ENCODE measurements around the gene TMED5. TPM values are rescaled to one million over a fixed set of nuclear protein-coding genes. Genes with fewer than 3 reads are reported as not detected.
A peak's percentile ranks its signal among the peaks of the same experiment; 100 is the strongest.

The TMED5 gene
- total RNA-seq, 1 experiment from 2014 or later = 51.0 TPM

- H3K27me3 ChIP-seq (ENCODE audit: insufficient read depth, low read depth) = no peaks in the 10 kb centered on the region
- no peak overlapping the region for H3K4me2 ChIP-seq
- BruUV-seq (replicated peaks) = no TSS peak
- H3K4me1 ChIP-seq (replicated peaks; ENCODE audit: insufficient read depth) = peaks cover 5% of the 10 kb centered on the region
- H2AFZ ChIP-seq = no peak overlapping the region
- ChIA-PET POLR2A (ENCODE audit: unreplicated experiment) (no interaction called here), CTCF (interaction anchor here (0.6 kb wide), 1 partner anchor 8 kb away, joined by 4 read pairs; no protein-coding TSS in a partner anchor)
- 0 out of 2 replicates have a peak overlapping the region, but pooled peaks have one; percentile 4 for H3K27ac ChIP-seq
- peak in 1 of 2 experiments; percentile 68 for DNase-seq
- no peak overlapping the region for H3K4me3 ChIP-seq
- no peaks in the 10 kb centered on the region for H3K9me2 ChIP-seq (ENCODE audit: insufficient read depth)
- H3K36me3 ChIP-seq (ENCODE audit: low read depth) = peaks cover 52% of the 10 kb centered on the region
- H4K20me1 ChIP-seq (ENCODE audit: insufficient read depth) = peaks cover 29% of the 10 kb centered on the region
- TF ChIP-seq EZH2 (IDR thresholded peaks at IDR 0.05; ENCODE audit: low read depth) = no peak
- intact Hi-C loops (cut with micrococcal nuclease; ENCODE audit: unreplicated experiment) = no loop called here
- H3K9me3 ChIP-seq (ENCODE audit: insufficient read depth, low read depth) = no peaks in the 10 kb centered on the region
- H3F3A ChIP-seq (ENCODE audit: insufficient read depth, low read depth) = peaks cover 27% of the 10 kb centered on the region; the same call in 1 of the 2 replicates
- H3K79me2 ChIP-seq (ENCODE audit: low read depth) = peaks cover 53% of the 10 kb centered on the region
Observed at GRCh38 chr1:93114391-93114790, 65.8 kb downstream of the TMED5 start.

GRCh38 chr1:93113127-93113526 is 67.1 kb downstream of the TMED5 start:
- intact Hi-C loops (cut with micrococcal nuclease; ENCODE audit: unreplicated experiment) = no loop called here
- H3K27ac ChIP-seq = no peak overlapping the region

GRCh38 chr1:93111561-93111960 is 68.7 kb downstream of the TMED5 start:
- DNase-seq = no peak
- Histone ChIP-seq H3K9me3 (ENCODE audit: insufficient read depth, low read depth) (peaks cover 10% of the 10 kb centered on the region; the same call in 1 of the 2 replicates), H3K9me2 (ENCODE audit: insufficient read depth) (no peaks in the 10 kb centered on the region), H3K36me3 (ENCODE audit: low read depth) (peaks cover 50% of the 10 kb centered on the region), H3F3A (ENCODE audit: insufficient read depth, low read depth) (peaks cover 10% of the 10 kb centered on the region; the same call in 1 of the 2 replicates), H3K4me1 (replicated peaks; ENCODE audit: insufficient read depth) (peaks cover 5% of the 10 kb centered on the region), H3K4me3 (no peak overlapping the region), H3K4me2 (no peak overlapping the region), H4K20me1 (ENCODE audit: insufficient read depth) (peaks cover 23% of the 10 kb centered on the region), H3K79me2 (ENCODE audit: low read depth) (peaks cover 82% of the 10 kb centered on the region), H3K27me3 (ENCODE audit: insufficient read depth, low read depth) (no peaks in the 10 kb centered on the region), H3K27ac (peak overlapping the region; percentile 21; the same call in 1 of the 2 replicates), H2AFZ (no peak overlapping the region)
- CTCF ChIA-PET = no interaction called here
- POLR2A ChIA-PET (ENCODE audit: unreplicated experiment) = interaction anchor here (0.7 kb wide), 1 partner anchor 234 kb away, joined by 4 read pairs; the partner anchor contains the start of gene DR1
- intact Hi-C loops (cut with micrococcal nuclease; ENCODE audit: unreplicated experiment) = no loop called here
- BruUV-seq (replicated peaks) = no TSS peak
- no peak for TF ChIP-seq EZH2 (IDR thresholded peaks at IDR 0.05; ENCODE audit: low read depth)
- no peak for TF ChIP-seq CTCF (conservative IDR thresholded peaks at IDR 0.05)

More at GRCh38 chr1:93113127-93113526, 67.1 kb downstream of the TMED5 start:
- ChIA-PET CTCF (no interaction called here), POLR2A (ENCODE audit: unreplicated experiment) (no interaction called here)
- no peak for DNase-seq
- peaks cover 66% of the 10 kb centered on the region for H3K79me2 ChIP-seq (ENCODE audit: low read depth)
- no TSS peak for BruUV-seq (replicated peaks)
- H3K9me2 ChIP-seq (ENCODE audit: insufficient read depth) = no peaks in the 10 kb centered on the region
- H3K4me2 ChIP-seq = no peak overlapping the region
- no peaks in the 10 kb centered on the region for H3K27me3 ChIP-seq (ENCODE audit: insufficient read depth, low read depth)
- H2AFZ ChIP-seq = no peak overlapping the region
- H3K9me3 ChIP-seq (ENCODE audit: insufficient read depth, low read depth) = no peaks in the 10 kb centered on the region
- H3F3A ChIP-seq (ENCODE audit: insufficient read depth, low read depth) = peaks cover 24% of the 10 kb centered on the region; the same call in 1 of the 2 replicates
- no peak overlapping the region for H3K4me3 ChIP-seq
- H3K4me1 ChIP-seq (replicated peaks; ENCODE audit: insufficient read depth) = peaks cover 5% of the 10 kb centered on the region
- peaks cover 30% of the 10 kb centered on the region for H4K20me1 ChIP-seq (ENCODE audit: insufficient read depth)
- peaks cover 51% of the 10 kb centered on the region for H3K36me3 ChIP-seq (ENCODE audit: low read depth)
- TF ChIP-seq CTCF (conservative IDR thresholded peaks at IDR 0.05) (no peak), EZH2 (IDR thresholded peaks at IDR 0.05; ENCODE audit: low read depth) (no peak)

All from PC-9 (cell line).